ENCODE results near the gene PELI1.

Gene PELI1

GRCh38 chr2:64173156-64174135 is 29.2 kb upstream of the PELI1 start:
- Histone ChIP-seq H3K4me1 (ENCODE audit: control insufficient read depth, insufficient read depth, low read length) (no peaks in the 10 kb centered on the region), H3K4me3 (ENCODE audit: low read length) (no peak overlapping the region), H3K36me3 (ENCODE audit: control insufficient read depth, insufficient read depth, low read length) (no peaks in the 10 kb centered on the region), H3K27me3 (ENCODE audit: control insufficient read depth, insufficient read depth, low read length) (no peaks in the 10 kb centered on the region), H3K9ac (ENCODE audit: low read length) (no peak overlapping the region), H3K27ac (ENCODE audit: low read depth, low read length) (no peak overlapping the region)

GRCh38 chr2:64168756-64169155 is 24.5 kb upstream of the PELI1 start:
- Histone ChIP-seq H3K4me1 (ENCODE audit: control insufficient read depth, insufficient read depth, low read length) (no peaks in the 10 kb centered on the region), H3K4me3 (ENCODE audit: low read length) (no peak overlapping the region), H3K36me3 (ENCODE audit: control insufficient read depth, insufficient read depth, low read length) (no peaks in the 10 kb centered on the region), H3K27me3 (ENCODE audit: control insufficient read depth, insufficient read depth, low read length) (no peaks in the 10 kb centered on the region), H3K9ac (ENCODE audit: low read length) (no peak overlapping the region), H3K27ac (ENCODE audit: low read depth, low read length) (no peak overlapping the region)

GRCh38 chr2:64168201-64168600 is 24.0 kb upstream of the PELI1 start:
- no peak overlapping the region for H3K4me3 ChIP-seq (ENCODE audit: low read length)
- H3K9ac ChIP-seq (ENCODE audit: low read length): no peak overlapping the region
- H3K27ac ChIP-seq (ENCODE audit: low read depth, low read length): no peak overlapping the region
- H3K4me1 ChIP-seq (ENCODE audit: control insufficient read depth, insufficient read depth, low read length): no peaks in the 10 kb centered on the region
- no peaks in the 10 kb centered on the region for H3K36me3 ChIP-seq (ENCODE audit: control insufficient read depth, insufficient read depth, low read length)
- H3K27me3 ChIP-seq (ENCODE audit: control insufficient read depth, insufficient read depth, low read length): no peaks in the 10 kb centered on the region

- H3K27me3 ChIP-seq (ENCODE audit: control insufficient read depth, insufficient read depth, low read length): no peaks in the 10 kb centered on the region
- no peak overlapping the region for H3K9ac ChIP-seq (ENCODE audit: low read length)
- no peak overlapping the region for H3K4me3 ChIP-seq (ENCODE audit: low read length)
- H3K36me3 ChIP-seq (ENCODE audit: control insufficient read depth, insufficient read depth, low read length): no peaks in the 10 kb centered on the region
- H3K27ac ChIP-seq (ENCODE audit: low read depth, low read length): no peak overlapping the region
- no peaks in the 10 kb centered on the region for H3K4me1 ChIP-seq (ENCODE audit: control insufficient read depth, insufficient read depth, low read length)
These were observed 22.6 kb upstream of the PELI1 start for GRCh38 chr2:64166637-64167420.

GRCh38 chr2:64166212-64166611 is 22.0 kb upstream of the PELI1 start:
- no peaks in the 10 kb centered on the region for H3K4me1 ChIP-seq (ENCODE audit: control insufficient read depth, insufficient read depth, low read length)
- H3K36me3 ChIP-seq (ENCODE audit: control insufficient read depth, insufficient read depth, low read length): no peaks in the 10 kb centered on the region
- no peak overlapping the region for H3K27ac ChIP-seq (ENCODE audit: low read depth, low read length)
- no peak overlapping the region for H3K9ac ChIP-seq (ENCODE audit: low read length)
- no peaks in the 10 kb centered on the region for H3K27me3 ChIP-seq (ENCODE audit: control insufficient read depth, insufficient read depth, low read length)
- H3K4me3 ChIP-seq (ENCODE audit: low read length): no peak overlapping the region

- Histone ChIP-seq H3K9ac (ENCODE audit: low read length) (no peak overlapping the region), H3K36me3 (ENCODE audit: control insufficient read depth, insufficient read depth, low read length) (no peaks in the 10 kb centered on the region)
These were observed 21.5 kb upstream of the PELI1 start for GRCh38 chr2:64165706-64166105.

GRCh38 chr2:64164629-64165028 is 20.4 kb upstream of the PELI1 start:
- no peak overlapping the region for H3K4me3 ChIP-seq (ENCODE audit: low read length)
- H3K9ac ChIP-seq (ENCODE audit: low read length): no peak overlapping the region
- no peaks in the 10 kb centered on the region for H3K27me3 ChIP-seq (ENCODE audit: control insufficient read depth, insufficient read depth, low read length)
- H3K36me3 ChIP-seq (ENCODE audit: control insufficient read depth, insufficient read depth, low read length): no peaks in the 10 kb centered on the region
- no peaks in the 10 kb centered on the region for H3K4me1 ChIP-seq (ENCODE audit: control insufficient read depth, insufficient read depth, low read length)
- no peak overlapping the region for H3K27ac ChIP-seq (ENCODE audit: low read depth, low read length)

More at GRCh38 chr2:64165706-64166105, 21.5 kb upstream of the PELI1 start:
- no peak overlapping the region for H3K27ac ChIP-seq (ENCODE audit: low read depth, low read length)
- H3K4me1 ChIP-seq (ENCODE audit: control insufficient read depth, insufficient read depth, low read length): no peaks in the 10 kb centered on the region
- H3K4me3 ChIP-seq (ENCODE audit: low read length): no peak overlapping the region
- H3K27me3 ChIP-seq (ENCODE audit: control insufficient read depth, insufficient read depth, low read length): no peaks in the 10 kb centered on the region

GRCh38 chr2:64162516-64162915 is 18.3 kb upstream of the PELI1 start:
- Histone ChIP-seq H3K36me3 (ENCODE audit: control insufficient read depth, insufficient read depth, low read length) (no peaks in the 10 kb centered on the region), H3K27ac (ENCODE audit: low read depth, low read length) (no peak overlapping the region), H3K4me3 (ENCODE audit: low read length) (no peak overlapping the region), H3K4me1 (ENCODE audit: control insufficient read depth, insufficient read depth, low read length) (no peaks in the 10 kb centered on the region), H3K27me3 (ENCODE audit: control insufficient read depth, insufficient read depth, low read length) (no peaks in the 10 kb centered on the region), H3K9ac (ENCODE audit: low read length) (no peak overlapping the region)

GRCh38 chr2:64157792-64158191 is 13.6 kb upstream of the PELI1 start:
- Histone ChIP-seq H3K4me1 (ENCODE audit: control insufficient read depth, insufficient read depth, low read length) (no peaks in the 10 kb centered on the region), H3K27ac (ENCODE audit: low read depth, low read length) (no peak overlapping the region), H3K27me3 (ENCODE audit: control insufficient read depth, insufficient read depth, low read length) (no peaks in the 10 kb centered on the region), H3K36me3 (ENCODE audit: control insufficient read depth, insufficient read depth, low read length) (no peaks in the 10 kb centered on the region), H3K9ac (ENCODE audit: low read length) (no peak overlapping the region), H3K4me3 (ENCODE audit: low read length) (no peak overlapping the region)

- H3K27me3 ChIP-seq (ENCODE audit: control insufficient read depth, insufficient read depth, low read length): no peaks in the 10 kb centered on the region
- no peak overlapping the region for H3K4me3 ChIP-seq (ENCODE audit: low read length)
- no peaks in the 10 kb centered on the region for H3K4me1 ChIP-seq (ENCODE audit: control insufficient read depth, insufficient read depth, low read length)
- no peaks in the 10 kb centered on the region for H3K36me3 ChIP-seq (ENCODE audit: control insufficient read depth, insufficient read depth, low read length)
- H3K27ac ChIP-seq (ENCODE audit: low read depth, low read length): no peak overlapping the region
- no peak overlapping the region for H3K9ac ChIP-seq (ENCODE audit: low read length)
These were observed 9.6 kb upstream of the PELI1 start for GRCh38 chr2:64153811-64154210.

GRCh38 chr2:64151476-64151875 is 7.3 kb upstream of the PELI1 start:
- no peak overlapping the region for H3K9ac ChIP-seq (ENCODE audit: low read length)
- no peaks in the 10 kb centered on the region for H3K27me3 ChIP-seq (ENCODE audit: control insufficient read depth, insufficient read depth, low read length)
- H3K27ac ChIP-seq (ENCODE audit: low read depth, low read length): no peak overlapping the region
- H3K4me3 ChIP-seq (ENCODE audit: low read length): no peak overlapping the region
- H3K36me3 ChIP-seq (ENCODE audit: control insufficient read depth, insufficient read depth, low read length): no peaks in the 10 kb centered on the region
- H3K4me1 ChIP-seq (ENCODE audit: control insufficient read depth, insufficient read depth, low read length): no peaks in the 10 kb centered on the region

GRCh38 chr2:64145714-64146113 is 1.5 kb upstream of the PELI1 start:
- no peak overlapping the region for H3K4me3 ChIP-seq (ENCODE audit: low read length)
- H3K9ac ChIP-seq (ENCODE audit: low read length): no peak overlapping the region
- H3K36me3 ChIP-seq (ENCODE audit: control insufficient read depth, insufficient read depth, low read length): no peaks in the 10 kb centered on the region
- H3K27ac ChIP-seq (ENCODE audit: low read depth, low read length): no peak overlapping the region
- no peaks in the 10 kb centered on the region for H3K27me3 ChIP-seq (ENCODE audit: control insufficient read depth, insufficient read depth, low read length)
- H3K4me1 ChIP-seq (ENCODE audit: control insufficient read depth, insufficient read depth, low read length): peaks cover 7% of the 10 kb centered on the region

All from rectal smooth muscle tissue (tissue), 1 donor.